HG03280 (cell line): ENCODE measurements around the gene RPLP1.

Source experiments
- ATAC-seq: cut with Tn5 transposase; IDR thresholded peaks from one replicate; pipeline ENCODE4 v1.9.1; 2021; ENCODE audit warnings: mild to moderate bottlenecking, moderate library complexity; ENCODE audit not compliant: unreplicated experiment

RPLP1 gene

DNA sequence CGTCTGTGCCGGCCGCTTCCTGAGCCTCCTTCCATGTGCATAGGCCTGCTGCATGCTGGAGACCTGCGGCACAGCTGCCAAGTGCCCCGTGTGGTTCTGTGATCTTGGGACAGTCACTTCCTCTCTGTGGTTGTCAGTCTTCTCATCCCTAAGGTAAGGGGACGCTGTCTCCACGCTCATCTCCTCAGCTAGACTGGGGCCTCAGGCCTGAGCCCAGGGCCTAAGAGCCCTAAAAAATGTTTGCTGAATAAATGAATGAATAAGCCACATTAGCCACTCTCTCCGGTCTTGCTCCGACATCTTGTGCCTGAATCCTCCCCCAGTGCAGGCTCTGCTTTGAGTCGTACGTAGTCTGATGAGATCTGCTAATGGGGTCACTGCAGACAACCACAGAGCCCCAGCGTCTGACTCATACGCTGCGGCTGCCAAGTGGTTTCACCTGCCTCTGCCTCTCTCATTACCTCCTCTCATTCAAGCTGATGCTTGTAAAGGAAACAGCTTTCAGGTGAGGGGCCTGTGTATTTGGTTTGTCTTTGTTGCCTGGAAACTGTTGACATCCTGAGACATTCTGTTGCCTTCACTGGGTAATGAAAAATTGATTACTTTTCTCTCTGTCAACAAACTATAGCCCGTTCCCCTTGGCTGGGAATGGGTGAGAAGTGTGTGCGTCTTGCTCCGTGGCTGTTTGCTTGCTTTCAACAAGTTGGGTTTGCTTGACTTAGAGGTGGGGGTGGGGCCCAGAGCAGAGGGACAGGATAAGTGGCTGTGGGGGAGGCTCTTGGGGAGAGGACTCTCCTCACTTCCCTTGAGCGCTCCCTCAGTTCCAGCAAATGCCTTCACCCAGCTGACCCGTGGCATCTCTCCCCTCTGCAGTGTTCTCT lies 15.9 kb downstream of the RPLP1 start:
- ATAC-seq: peak; percentile 89

DNA sequence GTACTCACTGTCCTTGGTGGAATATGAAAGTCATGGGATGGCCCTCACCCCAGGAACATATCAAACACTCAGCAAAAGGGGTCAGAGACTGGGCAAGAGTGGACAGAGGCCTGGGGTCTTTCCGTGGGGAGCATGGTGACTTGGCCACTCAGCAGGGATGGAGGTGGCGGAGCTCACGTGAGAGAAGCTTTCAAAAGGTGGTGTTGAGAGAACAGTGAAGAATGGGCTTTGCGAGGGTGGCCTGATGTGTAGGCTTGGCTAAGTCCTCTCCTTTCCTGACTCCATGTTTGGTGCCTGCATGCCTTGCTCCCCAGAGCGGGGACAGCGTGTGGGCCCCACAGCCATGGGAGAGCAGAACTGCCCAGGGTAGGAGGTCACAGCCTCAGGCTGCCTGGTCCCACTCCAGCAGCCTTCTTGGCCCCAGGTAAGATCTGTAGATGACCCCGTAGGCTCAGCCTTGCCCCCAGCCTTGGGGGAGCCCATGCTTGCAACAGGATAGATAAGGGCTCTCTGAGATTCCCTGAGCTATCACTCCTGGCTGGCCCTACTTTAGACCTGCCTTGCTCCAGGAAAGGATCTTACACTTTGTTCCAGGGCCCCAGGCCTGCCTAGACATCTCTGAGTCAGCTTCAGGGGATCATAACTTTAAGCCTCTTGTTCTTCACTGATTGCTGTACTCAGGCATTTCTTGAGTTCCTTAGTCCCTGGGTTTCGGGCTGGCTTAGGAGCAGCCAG lies 17.0 kb downstream of the RPLP1 start:
- ATAC-seq: no peak

DNA sequence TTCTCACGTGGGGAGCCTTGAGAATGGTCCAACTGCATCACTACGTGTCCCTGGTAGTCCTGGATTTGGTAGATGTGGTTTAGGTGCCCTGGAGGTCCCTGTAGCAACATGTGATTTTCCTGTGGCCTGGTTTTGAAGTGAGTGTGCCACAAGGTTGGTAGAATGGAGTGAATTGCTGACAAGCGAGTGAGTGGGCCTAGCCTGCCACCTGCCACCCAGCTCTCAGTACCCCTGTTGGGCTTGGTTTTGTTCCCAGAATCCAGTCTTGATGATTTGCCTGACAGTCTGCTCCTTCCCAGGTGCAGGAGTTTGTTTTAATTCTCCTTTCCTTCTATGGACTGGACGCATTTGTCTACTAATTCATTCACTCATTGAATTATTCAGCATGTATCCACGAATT lies 19.4 kb downstream of the RPLP1 start:
- ATAC-seq: no peak

GRCh38 chr15:69472562-69472961 lies 19.9 kb downstream of the RPLP1 start:
- no peak for ATAC-seq

DNA sequence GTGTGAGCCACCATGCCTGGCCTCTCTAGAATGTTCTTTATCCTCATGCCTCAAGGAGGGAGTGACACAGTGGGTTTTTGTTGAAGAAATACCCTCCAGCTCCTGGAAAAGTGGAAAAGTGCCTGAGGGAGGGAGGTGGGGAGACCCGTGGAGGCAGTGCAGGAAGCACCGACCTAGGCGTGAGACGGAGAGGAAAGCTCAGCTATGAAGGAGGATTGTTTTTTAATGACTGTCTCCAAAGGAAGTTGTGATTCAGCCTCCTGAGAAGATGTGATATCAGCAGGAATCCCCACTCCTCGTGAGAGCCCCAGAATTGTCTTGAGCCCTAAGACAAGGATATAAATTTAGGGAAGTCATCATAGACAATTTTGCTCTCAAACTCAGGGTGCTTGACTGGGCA lies 21.7 kb downstream of the RPLP1 start:
- ATAC-seq: no peak

- no peak for ATAC-seq
These were observed 22.3 kb downstream of the RPLP1 start for GRCh38 chr15:69474846-69475455.

DNA sequence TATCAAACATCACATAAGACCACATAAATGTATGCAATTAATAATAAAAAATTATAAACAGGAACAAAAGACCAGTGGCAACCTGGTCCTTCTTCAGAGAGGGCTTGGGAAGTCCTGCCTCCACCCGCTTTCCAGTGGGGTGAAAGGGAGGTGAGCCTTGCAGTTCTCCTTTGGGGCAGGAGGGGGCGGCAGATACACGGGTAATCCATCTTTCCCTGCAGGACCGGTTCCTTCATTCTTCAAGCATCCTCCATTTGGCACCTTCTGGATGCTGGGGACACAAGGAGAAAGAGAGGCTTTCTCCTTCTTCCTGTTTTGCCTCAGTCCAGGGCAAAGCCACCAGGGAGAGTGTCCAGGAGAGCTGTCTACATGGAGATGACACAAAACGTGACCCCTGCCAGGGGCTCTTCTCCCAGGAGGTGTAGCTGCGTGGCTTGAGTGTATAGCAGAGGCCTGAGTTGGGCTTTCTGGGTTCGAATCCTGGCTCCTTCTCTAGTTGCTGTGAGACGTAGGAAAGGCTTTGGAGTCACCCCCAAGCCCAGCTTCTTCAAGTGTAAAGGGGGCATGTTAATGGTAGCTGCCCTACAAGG lies 23.2 kb downstream of the RPLP1 start:
- ATAC-seq: no peak

DNA sequence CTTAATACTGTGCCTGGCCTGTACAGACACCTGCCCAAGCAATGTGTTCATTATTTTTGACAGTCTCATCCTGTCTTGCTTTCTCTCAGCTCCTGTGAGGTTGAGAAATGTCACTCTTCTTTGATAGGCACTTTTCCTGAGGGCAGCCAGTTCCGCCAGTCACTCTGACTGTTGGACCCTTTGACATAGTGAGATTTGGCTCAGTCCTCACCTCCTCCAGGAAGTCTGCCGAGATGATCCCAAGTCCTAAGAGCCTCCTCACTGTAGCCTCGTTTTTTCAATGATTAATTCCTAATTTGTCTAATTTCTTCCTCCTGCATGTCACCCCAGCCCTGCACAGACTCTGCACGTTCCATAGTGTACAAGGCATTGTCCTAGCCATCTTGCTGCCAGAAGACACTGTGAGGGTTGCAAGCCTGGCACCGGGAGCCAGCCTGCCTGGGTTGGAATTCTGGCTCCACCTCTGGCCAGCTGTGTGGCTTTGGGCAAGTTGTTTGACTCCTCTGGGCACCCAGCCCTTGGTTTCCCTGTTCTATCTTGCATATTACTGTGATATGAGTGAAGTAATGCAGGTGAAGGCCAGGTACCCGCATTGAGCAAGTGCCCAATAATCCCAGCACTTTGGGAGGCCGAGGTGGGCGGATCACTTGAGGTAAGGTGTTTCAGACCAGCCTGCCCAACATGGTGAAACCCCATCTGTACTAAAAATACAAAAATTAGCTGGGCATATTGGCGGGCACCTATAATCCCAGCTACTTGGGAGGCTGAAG lies 24.3 kb downstream of the RPLP1 start:
- no peak for ATAC-seq

DNA sequence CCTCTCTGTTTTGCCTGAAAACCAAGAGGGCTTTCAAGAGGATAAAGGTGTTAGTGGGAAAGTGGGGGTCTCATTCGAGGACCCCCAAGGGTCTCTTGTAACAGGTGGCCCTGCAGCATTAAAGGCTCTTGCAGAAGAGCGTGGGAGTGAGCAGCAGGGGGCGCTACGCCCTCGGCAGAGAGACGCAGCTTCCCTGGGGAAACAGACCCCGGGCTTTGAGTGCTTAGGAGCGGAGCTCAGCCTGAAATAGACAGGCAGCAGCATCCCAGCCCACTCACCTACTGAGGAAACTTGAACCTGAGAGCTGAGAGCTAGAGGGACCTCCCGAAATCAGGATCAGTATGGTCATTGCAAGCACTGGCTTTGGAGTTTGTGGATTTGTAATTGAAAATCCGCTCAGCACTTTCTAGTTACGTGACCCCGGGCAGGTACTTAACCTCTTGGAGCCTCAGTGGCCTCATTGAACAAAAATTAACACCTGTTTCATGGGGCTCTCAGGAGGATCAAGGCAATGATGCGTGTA lies 25.7 kb downstream of the RPLP1 start:
- ATAC-seq: no peak

GRCh38 chr15:69479081-69479480 lies 26.5 kb downstream of the RPLP1 start:
- ATAC-seq: no peak

- ATAC-seq: no peak
These were observed 27.4 kb downstream of the RPLP1 start for GRCh38 chr15:69479971-69480370.

DNA sequence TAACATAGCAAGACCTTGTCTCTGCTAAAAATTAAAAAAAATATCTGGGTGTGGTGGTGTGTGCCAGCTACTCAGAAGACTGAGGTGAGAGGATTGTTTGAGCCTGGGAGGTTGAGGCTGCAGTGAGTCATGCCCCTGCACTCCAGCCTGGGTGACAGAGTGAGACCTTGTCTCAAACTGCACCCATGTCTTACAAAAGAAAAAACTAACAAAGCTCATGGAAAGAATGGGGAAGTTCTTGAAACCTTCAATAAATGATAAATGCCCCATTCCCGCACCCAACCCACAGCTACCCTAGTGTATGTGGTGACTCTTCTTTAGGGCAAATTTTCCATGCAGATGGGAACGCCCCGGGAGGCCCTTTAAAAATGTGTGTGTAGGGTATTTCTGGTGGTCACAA lies 28.3 kb downstream of the RPLP1 start:
- no peak for ATAC-seq

DNA sequence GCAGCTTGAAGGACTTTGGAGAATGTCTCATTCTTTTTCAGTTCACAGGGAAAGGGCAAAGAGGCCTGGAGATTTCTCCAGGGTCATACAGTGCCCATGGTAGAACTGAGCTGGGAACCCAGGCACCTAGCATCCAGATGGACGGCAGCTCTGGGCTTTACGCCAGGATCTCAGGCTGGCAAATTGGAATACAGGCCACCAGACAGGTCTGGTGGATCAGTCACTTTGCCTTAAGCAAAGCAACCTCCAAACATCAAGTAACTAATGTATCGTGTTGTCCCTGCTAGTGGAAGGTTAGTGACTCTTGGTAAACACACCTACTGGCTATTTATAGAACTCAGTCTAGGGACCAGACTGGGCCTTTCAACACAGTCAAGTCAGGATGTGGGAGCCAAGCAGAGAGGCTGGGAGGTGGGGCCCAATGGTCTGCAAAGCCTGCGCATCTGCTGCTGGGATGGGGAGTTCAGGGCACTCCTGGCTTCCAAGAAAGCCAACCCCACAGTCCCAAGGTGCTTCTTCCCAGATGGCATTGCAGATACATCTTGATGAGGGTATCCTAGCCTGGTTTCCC lies 30.2 kb downstream of the RPLP1 start:
- ATAC-seq: no peak

- no peak for ATAC-seq
These were observed 32.2 kb downstream of the RPLP1 start for GRCh38 chr15:69484837-69485236.

- ATAC-seq: no peak
These were observed 34.0 kb downstream of the RPLP1 start for GRCh38 chr15:69486481-69487110.

- ATAC-seq: no peak
These were observed 36.5 kb downstream of the RPLP1 start for GRCh38 chr15:69489073-69489571.

DNA sequence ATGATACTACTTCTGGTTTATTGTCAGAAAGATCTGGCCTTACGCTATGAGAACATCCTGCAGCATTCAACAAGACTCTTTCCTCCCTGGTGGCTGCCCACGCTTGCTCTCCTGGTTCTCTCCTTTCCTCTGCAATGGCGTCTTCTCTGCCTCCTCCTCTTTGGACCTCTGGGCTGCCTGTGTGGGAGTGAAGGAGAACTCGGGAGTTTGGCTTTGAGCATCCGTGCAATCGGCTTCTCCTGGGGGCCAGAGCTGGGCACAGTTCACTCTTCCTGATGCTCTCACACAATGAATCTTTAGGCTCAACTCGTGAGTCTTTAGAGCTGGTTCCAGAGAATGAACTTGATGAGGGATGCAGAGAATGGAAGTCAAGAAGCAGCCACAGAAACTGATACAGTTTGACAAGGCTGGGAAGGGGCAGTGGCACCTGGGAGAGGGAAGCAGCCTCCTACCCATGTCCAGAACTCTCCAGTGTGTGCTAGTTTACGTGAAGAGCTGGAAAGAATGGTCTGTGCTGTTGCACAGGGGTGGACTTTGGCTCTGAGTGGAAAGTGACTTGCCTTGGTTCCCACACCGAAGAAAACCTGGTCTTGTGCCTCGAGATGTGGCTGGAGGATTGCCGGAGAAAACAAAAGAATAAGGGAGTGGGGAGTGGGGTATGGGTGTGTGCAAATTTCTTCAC lies 37.9 kb downstream of the RPLP1 start:
- no peak for ATAC-seq

GRCh38 chr15:69491038-69491505 lies 38.5 kb downstream of the RPLP1 start:
- ATAC-seq: no peak

- ATAC-seq: no peak
These were observed 40.8 kb downstream of the RPLP1 start for GRCh38 chr15:69493406-69493805.
